H1 (cell line): Measurements from ENCODE around the gene TXNDC5. TPM values are rescaled to one million over a fixed set of nuclear protein-coding genes. Genes with fewer than 3 reads are reported as not detected.

Source experiments
- JUND ChIP-seq: IDR thresholded peaks from 2 replicates; pipeline ENCODE4 v1.6.1; 2011; ENCODE audit warnings: mild to moderate bottlenecking, improper control_type of control experiment, low read length
- KDM4A ChIP-seq: IDR thresholded peaks from one replicate; pipeline ENCODE4 v1.7.1; 2012; ENCODE audit warnings: low read depth, mild to moderate bottlenecking, moderate library complexity, low read length, inconsistent platforms; ENCODE audit not compliant: severe bottlenecking
- POLR2AphosphoS5 ChIP-seq: IDR thresholded peaks from 2 replicates; pipeline ENCODE4 v1.6.1; 2011; ENCODE audit warnings: low read depth, low read length
- SP4 ChIP-seq: IDR thresholded peaks from 2 replicates; pipeline ENCODE4 v1.6.1; 2012; ENCODE audit warnings: low read length, inconsistent platforms
- USF2 ChIP-seq: IDR thresholded peaks from 2 replicates; pipeline ENCODE4 v1.6.1; 2011; ENCODE audit warnings: low read length, improper control_type of control experiment
- YY1 ChIP-seq: IDR thresholded peaks from 2 replicates; pipeline ENCODE4 v1.6.1; 2011; ENCODE audit warnings: low read depth, mild to moderate bottlenecking, low read length
- polyA plus RNA-seq, 7 experiments: library from polyadenylated mRNA; depleted of rRNA in 3 of 7; stranded (reverse) in 5 of 7; unstranded in 2 of 7; fragments of >200 nt in 5 of 7; fragments of 200-250 nt in 2 of 7; gene quantifications; 1 replicate in 5 of 7; 2 replicates in 1 of 7; 4 replicates in 1 of 7; pipeline versions ENCODE4 v1.2.1 to v1.2.3, GENCODE V29; 2011 to 2013; ENCODE audit warnings: missing spikeins in 2 of 7, mixed read lengths in 2 of 7
- total RNA-seq: library from RNA; stranded (reverse); fragmentation: NEBNext Ultra II Directional; extraction: Animal tissue kit (Norgen Biotek cat#: 25700); gene quantifications from 2 replicates; pipeline ENCODE4 v1.2.1, GENCODE V29; 2021

TXNDC5 gene
- total and polyA plus RNA-seq, 2 of the 8 experiments (the other 6 are each of a cell fraction or from before 2014, with no cell fraction given), result 114 to 172 TPM

DNA sequence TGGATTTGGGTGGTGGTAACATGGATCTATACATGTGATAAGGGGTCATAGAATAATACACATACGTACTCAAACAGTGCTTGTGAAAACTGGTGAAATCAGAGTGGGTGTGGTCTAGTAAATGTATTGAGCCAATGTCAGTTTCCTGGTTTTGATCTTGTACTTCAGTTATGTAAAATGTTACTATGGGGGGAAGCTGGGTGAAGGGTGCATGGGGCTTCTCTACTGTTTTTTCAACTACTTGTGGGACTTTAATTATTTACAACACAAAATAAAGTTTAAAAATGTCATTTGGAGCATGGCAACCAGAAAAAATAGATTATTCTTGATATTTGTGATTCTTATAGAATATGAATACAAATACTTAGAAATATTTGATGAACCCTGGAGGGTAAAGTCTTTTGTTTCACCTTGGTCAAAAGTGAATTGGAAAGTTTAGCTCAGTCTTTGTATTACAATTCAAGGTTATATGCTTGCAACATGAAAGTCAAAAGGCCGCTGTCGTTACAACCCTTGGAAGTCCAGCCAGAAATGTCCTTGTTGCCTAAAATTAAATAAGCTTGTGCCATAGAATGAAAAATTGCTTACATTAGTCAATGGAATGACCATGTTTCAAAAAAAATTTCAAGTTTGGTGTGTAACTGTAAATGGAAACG lies 74.1 kb downstream of the TXNDC5 start (continued):
- no peak for TF ChIP-seq USF2
- TF ChIP-seq KDM4A, result no peak
- no peak for TF ChIP-seq YY1
- no peak for TF ChIP-seq POLR2AphosphoS5
- TF ChIP-seq JUND, result no peak
- TF ChIP-seq SP4, result no peak
